Measurements from ENCODE around the gene PCSK7.
"Not testable (repeated sequence)": the region's sequence is repeated elsewhere in the genome, so short reads cannot be mapped to it uniquely, and the experiment has no call there.

PCSK7 gene

DNA sequence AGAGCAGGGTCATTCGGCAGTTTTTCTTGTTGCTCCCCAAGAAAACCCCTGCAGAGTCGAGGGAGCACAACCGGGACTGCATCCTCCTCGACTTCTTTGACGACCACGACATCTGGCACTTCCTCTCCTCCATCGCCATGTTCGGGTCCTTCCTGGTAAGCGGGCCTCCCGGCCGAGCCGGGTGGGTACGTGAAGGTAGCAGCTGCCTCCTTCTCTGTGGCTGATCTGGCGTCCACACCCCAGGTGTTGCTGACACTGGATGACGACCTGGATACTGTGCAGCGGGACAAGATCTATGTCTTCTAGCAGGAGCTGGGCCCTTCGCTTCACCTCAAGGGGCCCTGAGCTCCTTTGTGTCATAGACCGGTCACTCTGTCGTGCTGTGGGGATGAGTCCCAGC is 36.1 kb downstream of the PCSK7 start:
- DNase-seq, result no peak

DNA sequence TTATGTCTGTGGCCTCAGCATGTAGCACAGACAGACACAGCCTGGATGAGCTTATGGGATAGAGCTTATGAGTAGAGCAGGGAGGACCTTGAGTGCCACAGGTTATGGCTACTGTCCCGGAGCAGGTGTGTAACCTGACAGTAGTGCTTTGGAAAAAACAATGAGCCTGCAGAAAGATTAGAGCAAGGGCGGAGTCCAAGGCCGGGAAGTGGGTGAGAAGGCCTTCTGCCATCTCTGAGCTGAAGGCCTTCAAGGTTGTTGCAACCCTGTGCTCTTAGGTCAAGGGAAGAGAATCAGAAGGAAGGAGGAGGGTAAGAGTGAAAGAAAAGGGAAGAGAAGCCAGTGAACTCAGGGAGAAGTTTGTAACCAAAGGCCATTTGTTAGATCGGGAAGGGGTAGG is 36.6 kb downstream of the PCSK7 start:
- DNase-seq, result no peak

GRCh38 chr11:117194267-117194666 is 37.6 kb downstream of the PCSK7 start:
- DNase-seq, result no peak

- no peak for DNase-seq
These were observed 38.5 kb downstream of the PCSK7 start for GRCh38 chr11:117193130-117194020.

GRCh38 chr11:117192401-117192875 is 39.4 kb downstream of the PCSK7 start:
- no peak for DNase-seq

- no peak for DNase-seq
These were observed 40.0 kb downstream of the PCSK7 start for GRCh38 chr11:117191680-117192400.

GRCh38 chr11:117189941-117190544 is 41.8 kb downstream of the PCSK7 start:
- no peak for DNase-seq

GRCh38 chr11:117189191-117189940 is 42.5 kb downstream of the PCSK7 start:
- DNase-seq, result no peak

DNA sequence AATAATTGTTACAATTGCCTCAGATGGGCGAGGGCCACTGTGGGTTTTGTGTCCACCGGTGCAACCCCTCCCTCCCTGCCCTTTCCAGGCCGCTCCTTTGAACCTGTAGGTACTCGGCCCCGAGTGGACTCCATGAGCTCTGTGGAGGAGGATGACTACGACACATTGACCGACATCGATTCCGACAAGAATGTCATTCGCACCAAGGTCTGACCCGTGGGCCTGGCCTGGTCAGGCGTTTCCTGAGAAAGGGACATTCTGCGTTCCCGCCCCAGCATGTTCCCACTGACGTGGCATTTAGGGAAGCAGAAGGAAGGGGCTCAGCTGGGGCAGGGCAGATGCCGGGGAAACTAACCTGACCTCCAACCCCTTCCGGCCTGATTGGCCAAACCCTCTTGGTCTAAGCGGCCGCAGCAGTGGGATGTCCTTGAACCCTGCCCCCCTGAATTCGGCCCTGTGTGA is 43.2 kb downstream of the PCSK7 start:
- no peak for DNase-seq

- DNase-seq, result no peak
These were observed 43.9 kb downstream of the PCSK7 start for GRCh38 chr11:117187799-117188481.

GRCh38 chr11:117187428-117187798 is 44.5 kb downstream of the PCSK7 start:
- no peak for DNase-seq

DNA sequence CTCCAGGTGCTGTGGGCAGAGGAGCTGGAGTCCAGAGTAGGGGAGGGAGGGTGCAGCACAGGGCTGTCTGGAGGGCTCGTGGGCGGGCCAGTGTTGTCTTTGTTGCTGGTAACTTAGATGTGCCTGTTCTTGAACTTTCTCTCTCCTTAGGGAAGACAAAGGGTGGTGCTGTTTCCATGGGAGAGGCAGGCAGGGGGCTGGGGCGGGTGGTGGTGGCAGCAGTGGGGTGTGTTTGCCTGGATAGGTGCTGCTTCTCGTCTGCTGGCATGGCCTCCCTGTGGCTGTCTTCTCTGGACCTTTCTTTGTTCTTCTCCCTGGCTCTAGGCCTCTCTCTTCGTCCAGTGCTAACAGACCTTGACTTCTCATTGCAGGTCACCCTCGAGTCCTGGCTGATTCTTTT is 44.9 kb downstream of the PCSK7 start:
- no peak for DNase-seq

DNA sequence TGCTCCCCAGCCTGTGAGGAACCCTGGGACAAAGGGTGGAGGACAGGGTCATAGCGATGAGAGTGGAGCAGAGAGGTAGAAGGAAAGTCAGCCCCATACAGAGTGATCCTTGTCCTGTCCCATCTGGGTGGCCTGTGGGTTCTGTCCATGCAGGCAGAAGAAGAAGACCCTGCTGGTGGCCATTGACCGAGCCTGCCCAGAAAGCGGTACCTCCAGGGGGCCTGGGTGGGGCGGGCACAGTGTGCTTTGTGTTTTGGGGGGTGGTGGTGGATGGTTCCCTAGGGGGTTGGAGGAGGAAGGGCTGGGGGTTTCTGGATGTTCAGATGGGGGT is 45.5 kb downstream of the PCSK7 start:
- no peak for DNase-seq

- DNase-seq, result no peak
These were observed 46.0 kb downstream of the PCSK7 start for GRCh38 chr11:117185736-117186430.

GRCh38 chr11:117183724-117184349 is 48.0 kb downstream of the PCSK7 start:
- DNase-seq, result peak; percentile 6 to 10

DNA sequence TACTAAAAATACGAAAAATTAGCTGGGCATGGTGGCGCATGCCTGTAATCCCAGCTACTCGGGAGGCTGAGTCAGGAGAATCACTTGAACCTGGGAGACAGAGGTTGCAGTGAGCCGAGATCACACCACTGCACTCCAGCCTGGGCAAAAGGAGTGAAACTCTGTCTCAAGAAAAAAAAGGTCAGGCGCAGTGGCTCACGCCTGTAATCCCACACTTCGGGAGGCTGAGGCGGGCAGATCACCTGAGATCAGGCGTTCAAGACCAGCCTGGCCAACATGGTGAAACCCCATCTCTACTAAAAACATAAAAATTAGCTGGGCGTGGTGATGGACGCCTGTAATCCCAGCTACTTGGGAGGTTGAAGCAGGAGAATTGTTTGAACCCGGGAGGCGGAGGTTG is 48.7 kb downstream of the PCSK7 start:
- DNase-seq, result not testable (repeated sequence)

- DNase-seq, result peak in 1 of 2 experiments; percentile 9
These were observed 49.3 kb downstream of the PCSK7 start for GRCh38 chr11:117182551-117182935.

DNA sequence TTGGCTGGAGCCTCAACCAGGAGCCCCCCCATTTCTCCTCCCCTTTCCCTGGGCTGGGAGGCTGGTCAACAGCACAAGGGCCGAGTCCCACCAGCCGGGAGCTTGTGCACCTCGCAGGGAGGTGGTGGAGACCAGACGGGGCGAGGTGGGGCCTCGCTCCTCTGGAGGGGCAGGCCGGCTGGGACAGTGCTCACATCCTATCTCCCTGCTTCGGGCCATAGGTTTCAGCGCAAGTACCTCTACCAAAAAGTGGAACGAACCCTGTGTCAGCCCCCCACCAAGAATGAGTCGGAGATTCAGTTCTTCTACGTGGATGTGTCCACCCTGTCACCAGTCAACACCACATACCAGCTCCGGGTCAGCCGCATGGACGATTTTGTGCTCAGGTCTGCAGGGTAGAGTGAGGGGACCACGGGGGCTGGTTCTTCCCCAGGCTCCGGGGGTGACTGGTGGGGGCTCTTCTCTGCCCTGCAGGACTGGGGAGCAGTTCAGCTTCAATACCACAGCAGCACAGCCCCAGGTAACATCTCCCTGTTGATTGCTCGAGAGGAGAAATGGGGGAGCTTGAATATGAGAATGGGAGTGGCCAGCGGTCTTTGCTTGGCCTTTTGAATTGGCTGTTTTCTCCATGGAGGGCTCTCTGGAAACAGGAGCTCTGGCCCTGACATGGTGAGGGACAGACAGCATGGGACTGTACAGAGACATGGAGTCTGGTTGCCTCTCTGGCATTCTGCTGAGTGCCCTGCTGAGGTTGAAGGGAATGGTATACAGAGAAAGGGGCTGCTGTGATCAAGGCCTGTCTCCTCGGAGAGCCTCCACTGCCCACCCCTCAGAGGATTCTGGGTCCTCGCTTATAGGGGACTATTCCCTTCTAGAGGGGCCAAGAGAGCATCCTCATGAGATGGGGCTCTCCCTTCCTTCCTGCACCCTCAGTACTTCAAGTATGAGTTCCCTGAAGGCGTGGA is 50.0 kb downstream of the PCSK7 start:
- peak in 1 of 2 experiments; percentile 7 for DNase-seq

GRCh38 chr11:117180661-117181585 is 51.0 kb downstream of the PCSK7 start:
- peak; percentile 71 to 75 for DNase-seq
